OCI-LY3 (cell line): ENCODE data around the gene TTLL5.

Experiments
- H2AFZ ChIP-seq: fragments of 200-600, 300-600 bp; shearing (Covaris generic); 2 replicates; pipeline ENCODE4 v1.6.0; 2014; ENCODE audit warnings: antibody characterized with exemption, low read depth, low read length
- H3K27ac ChIP-seq: fragments of 200-600, 300-600 bp; sonication (generic); 2 replicates; pipeline ENCODE4 v1.5.1; 2014; ENCODE audit warnings: mild to moderate bottlenecking, low read length, moderate library complexity, mixed read lengths
- H3K27me3 ChIP-seq: fragments of 200-600, 300-600 bp; sonication (generic); 2 replicates; pipeline ENCODE4 v1.6.1; 2014; ENCODE audit warnings: low read depth, low read length, mixed read lengths
- H3K36me3 ChIP-seq: fragments of 200-600, 300-600 bp; sonication (generic); replicated peaks from 2 replicates; pipeline ENCODE3; 2014; ENCODE audit warnings: low read depth, low read length, mixed read lengths
- H3K4me1 ChIP-seq: fragments of 300-600, 200-600 bp; sonication (generic); 2 replicates; pipeline ENCODE4 v1.6.1; 2014; ENCODE audit warnings: low read length, mixed read lengths
- H3K4me2 ChIP-seq: fragments of 200-600, 300-600 bp; sonication (generic); 2 replicates; pipeline ENCODE4 v1.6.1; 2014; ENCODE audit warnings: low read length, mixed read lengths
- H3K4me3 ChIP-seq: fragments of 300-600, 200-600 bp; sonication (generic); 2 replicates; pipeline ENCODE4 v1.5.1; 2014; ENCODE audit warnings: antibody characterized with exemption, mild to moderate bottlenecking, low read length, moderate library complexity
- H3K79me2 ChIP-seq: fragments of 300-600, 200-600 bp; shearing (Covaris generic); 2 replicates; pipeline ENCODE4 v1.6.1; 2014; ENCODE audit warnings: mild to moderate bottlenecking, low read length, mixed read lengths
- H3K9ac ChIP-seq: fragments of 300-600, 200-600 bp; shearing (Covaris generic); 2 replicates; pipeline ENCODE4 v1.6.0; 2014; ENCODE audit warnings: mild to moderate bottlenecking, low read length, moderate library complexity
- H3K9me3 ChIP-seq: fragments of 200-600, 300-600 bp; shearing (Covaris generic); 2 replicates; pipeline ENCODE4 v1.6.1; 2014; ENCODE audit warnings: low read length, mixed read lengths; ENCODE audit not compliant: insufficient read depth
- H4K20me1 ChIP-seq: fragments of 200-600, 300-600 bp; sonication (generic); 2 replicates; pipeline ENCODE4 v1.6.1; 2016; ENCODE audit warnings: low read length, mixed read lengths; ENCODE audit not compliant: insufficient read depth
- CTCF ChIP-seq: fragments of 200-600, 300-600 bp; sonication (generic); IDR thresholded peaks from 2 replicates; pipeline ENCODE4 v1.5.1; 2014; ENCODE audit warnings: antibody characterized with exemption, low read length, low read depth
- EZH2phosphoT487 ChIP-seq: fragments of 200-600 bp; shearing (Covaris generic); IDR thresholded peaks from 2 replicates; pipeline ENCODE4 v1.6.1; 2018; ENCODE audit warnings: antibody characterized with exemption, mixed run types, low read depth

Gene TTLL5

GRCh38 chr14:75769047-75769685 lies 108.1 kb downstream of the TTLL5 start:
- Histone ChIP-seq H3K27me3 (no peaks in the 10 kb centered on the region), H3K4me2 (no peak overlapping the region), H3K27ac (no peak overlapping the region), H3K4me3 (no peak overlapping the region), H3K9ac (no peak overlapping the region), H3K9me3 (no peaks in the 10 kb centered on the region), H4K20me1 (no peaks in the 10 kb centered on the region), H3K4me1 (no peaks in the 10 kb centered on the region), H2AFZ (no peak overlapping the region), H3K79me2 (no peaks in the 10 kb centered on the region), H3K36me3 (peaks cover 11% of the 10 kb centered on the region)
- TF ChIP-seq CTCF (no peak), EZH2phosphoT487 (no peak)

GRCh38 chr14:75770635-75771034 lies 109.6 kb downstream of the TTLL5 start:
- TF ChIP-seq EZH2phosphoT487, result no peak
- TF ChIP-seq CTCF, result no peak
- Histone ChIP-seq H3K4me1 (no peaks in the 10 kb centered on the region), H4K20me1 (no peaks in the 10 kb centered on the region), H3K4me3 (no peak overlapping the region), H3K36me3 (peaks cover 18% of the 10 kb centered on the region), H3K27ac (no peak overlapping the region), H3K4me2 (no peak overlapping the region), H3K9ac (no peak overlapping the region), H3K79me2 (no peaks in the 10 kb centered on the region), H3K9me3 (no peaks in the 10 kb centered on the region), H2AFZ (no peak overlapping the region), H3K27me3 (no peaks in the 10 kb centered on the region)

DNA sequence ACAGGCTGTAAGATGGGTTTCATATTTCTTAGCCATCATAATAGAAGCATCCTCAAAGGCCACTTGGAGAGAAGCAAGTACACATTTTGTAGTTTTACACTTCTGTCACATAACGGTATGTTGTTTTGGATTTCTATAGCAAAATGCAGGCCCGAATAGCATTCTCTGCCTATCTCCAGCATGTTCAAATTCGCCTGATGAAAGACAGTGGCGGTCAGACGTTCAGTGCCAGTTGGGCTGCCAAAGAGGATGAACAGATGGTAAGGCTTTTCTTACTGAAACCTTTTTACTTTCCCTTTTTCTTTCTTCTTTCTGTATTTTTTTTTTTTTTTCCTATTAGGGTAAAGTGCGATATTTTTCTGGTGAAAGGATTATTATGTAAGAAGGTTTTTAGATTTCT lies 110.5 kb downstream of the TTLL5 start:
- H3K27ac ChIP-seq, result no peak overlapping the region
- no peak overlapping the region for H3K4me3 ChIP-seq
- H3K4me2 ChIP-seq, result no peak overlapping the region
- no peaks in the 10 kb centered on the region for H3K9me3 ChIP-seq
- H3K27me3 ChIP-seq, result no peaks in the 10 kb centered on the region
- H3K4me1 ChIP-seq, result no peaks in the 10 kb centered on the region
- no peaks in the 10 kb centered on the region for H3K79me2 ChIP-seq
- no peaks in the 10 kb centered on the region for H4K20me1 ChIP-seq
- TF ChIP-seq CTCF (no peak), EZH2phosphoT487 (no peak)
- no peak overlapping the region for H2AFZ ChIP-seq
- H3K9ac ChIP-seq, result no peak overlapping the region
- peaks cover 13% of the 10 kb centered on the region for H3K36me3 ChIP-seq

GRCh38 chr14:75773046-75773445 lies 112.0 kb downstream of the TTLL5 start:
- no peak overlapping the region for H3K4me2 ChIP-seq
- no peaks in the 10 kb centered on the region for H3K9me3 ChIP-seq
- no peak overlapping the region for H3K27ac ChIP-seq
- H2AFZ ChIP-seq, result no peak overlapping the region
- H3K4me3 ChIP-seq, result no peak overlapping the region
- TF ChIP-seq CTCF (no peak), EZH2phosphoT487 (no peak)
- H3K9ac ChIP-seq, result no peak overlapping the region
- H3K36me3 ChIP-seq, result peaks cover 12% of the 10 kb centered on the region
- H3K27me3 ChIP-seq, result no peaks in the 10 kb centered on the region
- H4K20me1 ChIP-seq, result no peaks in the 10 kb centered on the region
- no peaks in the 10 kb centered on the region for H3K79me2 ChIP-seq
- H3K4me1 ChIP-seq, result no peaks in the 10 kb centered on the region
